ENCODE measurements around the gene FGD3. TPM values are rescaled to one million over a fixed set of nuclear protein-coding genes. Genes with fewer than 3 reads are reported as not detected.
"Not testable (repeated sequence)": the region's sequence is repeated elsewhere in the genome, so short reads cannot be mapped to it uniquely, and the experiment has no call there.

FGD3 gene
- total RNA-seq, 1 donor from 2014 or later = not detected

DNA sequence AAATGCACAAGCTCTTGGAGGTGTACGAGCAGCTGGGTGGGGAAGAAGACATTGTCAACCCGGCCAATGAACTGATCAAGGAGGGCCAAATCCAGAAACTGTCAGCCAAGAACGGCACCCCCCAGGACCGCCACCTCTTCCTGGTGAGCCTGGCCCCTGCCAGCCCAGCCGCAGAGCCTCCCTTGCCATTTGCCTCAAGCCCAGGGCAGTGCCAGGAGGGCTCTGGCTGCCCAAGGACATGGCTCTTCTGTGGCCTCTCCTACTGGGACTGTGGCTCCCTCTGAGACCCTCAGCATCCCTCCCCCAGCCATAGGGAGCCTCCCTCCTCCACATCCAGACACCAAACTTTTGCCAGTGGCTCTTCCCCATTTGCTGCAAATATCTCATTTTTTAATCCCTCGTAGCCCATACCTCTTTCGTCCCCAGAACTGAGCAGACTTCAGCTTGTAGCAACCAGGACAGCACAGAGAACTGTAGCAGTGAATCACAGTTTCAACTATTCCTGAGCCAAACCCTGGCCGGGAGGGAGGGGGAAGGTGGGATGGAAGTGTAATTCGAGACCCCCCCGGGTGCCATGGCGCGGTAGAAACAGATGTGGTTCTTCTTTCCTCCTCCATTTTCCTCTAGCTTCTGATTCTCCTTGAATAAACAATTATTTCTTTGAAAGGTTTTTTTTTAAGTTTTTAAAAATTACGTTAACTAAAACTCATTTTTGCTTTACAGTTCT lies 66.7 kb downstream of the FGD3 start:
- H3K4me1 Mint-ChIP-seq (ENCODE audit: unreplicated experiment) = no peaks in the 10 kb centered on the region
- H3K36me3 Mint-ChIP-seq (ENCODE audit: unreplicated experiment) = no peaks in the 10 kb centered on the region
- H3K4me3 Mint-ChIP-seq (ENCODE audit: unreplicated experiment) = no peak overlapping the region
- DNase-seq (ENCODE audit: extremely low spot score, unreplicated experiment) = no peak
- TF ChIP-seq, protein P1, sequence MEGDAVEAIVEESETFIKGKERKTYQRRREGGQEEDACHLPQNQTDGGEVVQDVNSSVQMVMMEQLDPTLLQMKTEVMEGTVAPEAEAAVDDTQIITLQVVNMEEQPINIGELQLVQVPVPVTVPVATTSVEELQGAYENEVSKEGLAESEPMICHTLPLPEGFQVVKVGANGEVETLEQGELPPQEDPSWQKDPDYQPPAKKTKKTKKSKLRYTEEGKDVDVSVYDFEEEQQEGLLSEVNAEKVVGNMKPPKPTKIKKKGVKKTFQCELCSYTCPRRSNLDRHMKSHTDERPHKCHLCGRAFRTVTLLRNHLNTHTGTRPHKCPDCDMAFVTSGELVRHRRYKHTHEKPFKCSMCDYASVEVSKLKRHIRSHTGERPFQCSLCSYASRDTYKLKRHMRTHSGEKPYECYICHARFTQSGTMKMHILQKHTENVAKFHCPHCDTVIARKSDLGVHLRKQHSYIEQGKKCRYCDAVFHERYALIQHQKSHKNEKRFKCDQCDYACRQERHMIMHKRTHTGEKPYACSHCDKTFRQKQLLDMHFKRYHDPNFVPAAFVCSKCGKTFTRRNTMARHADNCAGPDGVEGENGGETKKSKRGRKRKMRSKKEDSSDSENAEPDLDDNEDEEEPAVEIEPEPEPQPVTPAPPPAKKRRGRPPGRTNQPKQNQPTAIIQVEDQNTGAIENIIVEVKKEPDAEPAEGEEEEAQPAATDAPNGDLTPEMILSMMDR (IDR thresholded peaks at IDR 0.05) = no peak
- peaks cover 5% of the 10 kb centered on the region for H3K27me3 Mint-ChIP-seq (ENCODE audit: unreplicated experiment)
- H3K9me3 Mint-ChIP-seq (ENCODE audit: unreplicated experiment) = no peaks in the 10 kb centered on the region
- H3K27ac Mint-ChIP-seq (ENCODE audit: unreplicated experiment) = no peak overlapping the region

DNA sequence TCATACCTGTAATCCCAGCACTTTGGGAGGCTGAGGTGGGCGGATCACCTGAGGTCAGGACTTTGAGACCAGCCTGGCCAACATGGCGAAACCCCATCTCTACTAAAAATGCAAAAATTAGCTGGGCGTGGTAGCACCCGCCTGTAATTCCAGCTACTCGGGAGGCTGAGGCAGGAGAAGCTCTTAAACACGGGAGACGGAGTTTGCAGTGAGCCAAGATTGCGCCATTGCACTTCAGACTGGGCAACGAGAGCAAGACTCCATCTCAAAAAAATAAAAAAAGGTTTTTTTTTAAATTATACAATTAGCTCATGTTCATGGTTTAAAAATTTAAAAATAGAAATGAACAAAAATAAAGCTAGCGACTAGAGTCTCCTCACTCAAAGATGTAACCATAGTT lies 67.9 kb downstream of the FGD3 start:
- not testable (repeated sequence) for DNase-seq (ENCODE audit: extremely low spot score, unreplicated experiment); H3K27ac Mint-ChIP-seq (ENCODE audit: unreplicated experiment); H3K36me3 Mint-ChIP-seq (ENCODE audit: unreplicated experiment); H3K4me1 Mint-ChIP-seq (ENCODE audit: unreplicated experiment); H3K27me3 Mint-ChIP-seq (ENCODE audit: unreplicated experiment); H3K4me3 Mint-ChIP-seq (ENCODE audit: unreplicated experiment); H3K9me3 Mint-ChIP-seq (ENCODE audit: unreplicated experiment)

DNA sequence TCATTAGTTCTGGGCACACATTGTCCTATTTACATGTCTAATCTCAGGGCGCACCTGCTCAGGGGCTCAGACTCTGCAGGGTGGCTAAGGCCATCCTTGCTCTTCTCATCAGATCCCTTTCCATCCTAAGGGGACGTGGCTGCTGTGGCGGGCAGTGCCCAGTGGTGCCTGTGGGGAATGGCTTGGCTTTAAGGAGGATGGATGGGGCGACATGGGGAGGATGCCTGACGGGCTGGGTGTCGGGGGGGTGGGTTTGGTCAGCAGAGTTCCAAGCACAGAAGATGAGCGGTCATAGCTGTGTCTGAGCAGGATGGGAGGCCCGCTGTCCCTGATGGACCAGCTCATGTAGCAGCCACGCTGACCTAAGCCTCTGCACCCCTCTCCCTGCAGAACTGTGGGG lies 70.3 kb downstream of the FGD3 start:
- peak; percentile 64 for DNase-seq (ENCODE audit: extremely low spot score, unreplicated experiment)
- TF ChIP-seq, protein P1 (IDR thresholded peaks at IDR 0.05) = no peak
- H3K27ac Mint-ChIP-seq (ENCODE audit: unreplicated experiment) = no peak overlapping the region

DNA sequence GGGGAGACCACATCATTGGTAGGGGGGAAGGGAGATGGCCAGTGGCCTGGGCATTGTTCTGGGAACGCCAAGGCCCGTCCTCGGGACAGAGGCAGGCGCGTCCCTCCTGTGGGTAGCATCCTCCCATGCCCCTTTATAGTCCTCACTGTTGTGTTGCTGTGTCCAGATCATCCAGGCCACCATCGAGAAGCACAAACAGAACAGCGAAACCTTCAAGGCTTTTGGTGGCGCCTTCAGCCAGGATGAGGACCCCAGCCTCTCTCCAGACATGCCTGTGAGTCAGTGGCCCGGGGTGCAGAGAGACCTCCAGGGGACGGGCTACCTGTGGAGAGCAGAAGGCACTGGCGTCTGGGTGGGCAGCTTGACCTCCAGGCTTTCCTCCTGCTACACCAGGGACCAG lies 72.8 kb downstream of the FGD3 start:
- Mint-ChIP-seq H3K27me3 (ENCODE audit: unreplicated experiment) (peaks cover 6% of the 10 kb centered on the region), H3K27ac (ENCODE audit: unreplicated experiment) (no peak overlapping the region), H3K36me3 (ENCODE audit: unreplicated experiment) (no peaks in the 10 kb centered on the region), H3K4me1 (ENCODE audit: unreplicated experiment) (no peaks in the 10 kb centered on the region), H3K4me3 (ENCODE audit: unreplicated experiment) (no peak overlapping the region), H3K9me3 (ENCODE audit: unreplicated experiment) (no peaks in the 10 kb centered on the region)
- no peak for DNase-seq (ENCODE audit: extremely low spot score, unreplicated experiment)
- TF ChIP-seq, protein P1 (IDR thresholded peaks at IDR 0.05) = no peak

More for the DNA sequence above, 70.3 kb downstream of the FGD3 start:
- Mint-ChIP-seq H3K36me3 (ENCODE audit: unreplicated experiment) (no peaks in the 10 kb centered on the region), H3K27me3 (ENCODE audit: unreplicated experiment) (peaks cover 9% of the 10 kb centered on the region), H3K4me1 (ENCODE audit: unreplicated experiment) (no peaks in the 10 kb centered on the region), H3K4me3 (ENCODE audit: unreplicated experiment) (no peak overlapping the region), H3K9me3 (ENCODE audit: unreplicated experiment) (no peaks in the 10 kb centered on the region)

DNA sequence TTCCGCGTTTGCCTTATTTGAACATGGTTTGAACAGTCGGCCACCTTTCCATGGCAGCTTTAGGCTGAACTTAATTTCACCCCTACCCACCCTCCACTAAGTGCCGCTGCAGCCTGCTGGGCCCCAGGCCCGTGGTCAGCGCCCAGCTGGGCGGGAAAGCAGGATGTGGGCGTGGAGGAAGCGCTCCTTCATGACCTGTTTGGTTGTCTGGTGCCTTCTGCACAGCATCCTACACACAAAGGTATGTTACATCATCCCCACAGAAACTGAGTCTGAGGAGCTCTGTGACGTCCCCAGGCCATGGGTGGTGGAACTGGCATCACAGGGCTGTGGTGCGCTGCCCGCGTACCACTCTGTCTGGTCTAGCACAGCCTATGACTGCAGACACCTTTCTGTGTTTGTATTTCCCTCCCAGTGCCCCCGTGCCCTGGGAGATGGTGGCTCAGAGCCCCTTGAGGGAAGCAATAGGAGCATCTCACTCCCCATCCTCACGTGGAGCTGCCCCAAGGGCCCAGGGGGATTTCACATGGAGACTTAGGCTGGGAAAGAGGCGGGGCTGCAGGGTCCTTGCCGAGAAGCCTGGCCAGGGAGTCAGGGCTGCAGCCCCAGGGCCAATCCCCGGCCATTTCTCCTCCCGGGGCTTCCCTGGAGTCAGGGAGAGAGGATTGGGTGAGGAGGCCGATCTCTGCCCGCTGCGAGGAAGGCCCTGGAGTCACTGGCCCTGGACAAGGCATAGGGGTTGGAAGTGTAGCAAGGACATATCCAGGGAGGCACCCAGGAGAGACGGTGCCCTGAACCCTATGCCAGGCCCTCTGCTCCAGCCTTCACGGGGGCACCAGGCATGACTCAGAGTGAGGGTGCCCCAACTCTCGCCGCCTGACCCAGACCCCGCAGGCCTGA lies 73.7 kb downstream of the FGD3 start:
- Mint-ChIP-seq H3K9me3 (ENCODE audit: unreplicated experiment) (no peaks in the 10 kb centered on the region), H3K27me3 (ENCODE audit: unreplicated experiment) (peaks cover 6% of the 10 kb centered on the region), H3K4me1 (ENCODE audit: unreplicated experiment) (no peaks in the 10 kb centered on the region), H3K4me3 (ENCODE audit: unreplicated experiment) (no peak overlapping the region), H3K27ac (ENCODE audit: unreplicated experiment) (no peak overlapping the region), H3K36me3 (ENCODE audit: unreplicated experiment) (no peaks in the 10 kb centered on the region)
- DNase-seq (ENCODE audit: extremely low spot score, unreplicated experiment) = no peak
- TF ChIP-seq, protein P1 (IDR thresholded peaks at IDR 0.05) = no peak
